Loucy (cell line): Measurements from ENCODE around the gene ZNF443.
"Not testable (repeated sequence)": the region's sequence is repeated elsewhere in the genome, so short reads cannot be mapped to it uniquely, and the experiment has no call there.

ENCODE experiments used
- H2AFZ ChIP-seq: fragments of 200-600 bp; sonication (generic); 2 replicates; pipeline ENCODE4 v1.6.0; 2016; ENCODE audit warnings: antibody characterized with exemption, mild to moderate bottlenecking, low read length, moderate library complexity
- H3F3A ChIP-seq: fragments of 200-600 bp; 2 replicates; pipeline ENCODE4 v1.6.0; 2016; ENCODE audit warnings: antibody characterized with exemption, low read depth, mild to moderate bottlenecking
- H3K27me3 ChIP-seq: fragments of 200-600 bp; sonication (generic); 2 replicates; pipeline ENCODE4 v1.6.1; 2014; ENCODE audit warnings: low read length, mild to moderate bottlenecking; ENCODE audit not compliant: insufficient read depth, poor library complexity, severe bottlenecking
- H3K36me3 ChIP-seq: fragments of 200-600 bp; sonication (generic); 2 replicates; pipeline ENCODE4 v1.6.1; 2016; ENCODE audit warnings: low read length; ENCODE audit not compliant: insufficient read depth
- H3K4me1 ChIP-seq: fragments of 200-600 bp; sonication (generic); 2 replicates; pipeline ENCODE4 v1.5.1; 2014; ENCODE audit warnings: low read length, mild to moderate bottlenecking; ENCODE audit not compliant: insufficient read depth, poor library complexity, severe bottlenecking
- H3K4me2 ChIP-seq: fragments of 200-600 bp; sonication (generic); 2 replicates; pipeline ENCODE4 v1.6.0; 2014; ENCODE audit warnings: antibody characterized with exemption, low read length, low read depth, mild to moderate bottlenecking; ENCODE audit not compliant: poor library complexity, severe bottlenecking
- H3K4me3 ChIP-seq: fragments of 200-600 bp; sonication (generic); 2 replicates; pipeline ENCODE4 v1.5.1; 2014; ENCODE audit warnings: low read length, mild to moderate bottlenecking, mixed read lengths; ENCODE audit not compliant: poor library complexity, severe bottlenecking
- H3K79me2 ChIP-seq: fragments of 200-600 bp; sonication (generic); 2 replicates; pipeline ENCODE4 v1.6.1; 2014; ENCODE audit warnings: low read length; ENCODE audit not compliant: insufficient read depth
- H3K9ac ChIP-seq: fragments of 200-600 bp; sonication (generic); 2 replicates; pipeline ENCODE4 v1.6.0; 2014; ENCODE audit warnings: mild to moderate bottlenecking, low read depth, low read length, moderate library complexity; ENCODE audit not compliant: poor library complexity, severe bottlenecking
- H3K9me2 ChIP-seq: fragments of 200-600 bp; sonication (generic); replicated peaks from 2 replicates; pipeline ENCODE4 v1.6.1; 2016; ENCODE audit warnings: low read depth, low read length, mixed read lengths
- H3K9me3 ChIP-seq: fragments of 200-600 bp; sonication (generic); 2 replicates; pipeline ENCODE4 v1.6.1; 2014; ENCODE audit warnings: mild to moderate bottlenecking, antibody characterized with exemption, low read length, low read depth; ENCODE audit not compliant: insufficient read depth
- H4K20me1 ChIP-seq: fragments of 200-600 bp; sonication (generic); 2 replicates; pipeline ENCODE4 v1.6.0; 2014; ENCODE audit warnings: antibody characterized with exemption, low read length, mild to moderate bottlenecking; ENCODE audit not compliant: insufficient read depth, poor library complexity, severe bottlenecking
- CTCF ChIP-seq: fragments of 200-600 bp; sonication (generic); conservative IDR thresholded peaks from 2 replicates; pipeline ENCODE4 v1.5.1; 2014; ENCODE audit warnings: mild to moderate bottlenecking, antibody characterized with exemption, low read length
- EZH2phosphoT487 ChIP-seq: fragments of 200-600 bp; IDR thresholded peaks from 2 replicates; pipeline ENCODE4 v1.6.1; 2018; ENCODE audit warnings: antibody characterized with exemption, mild to moderate bottlenecking, moderate library complexity, borderline replicate concordance

The ZNF443 gene

DNA sequence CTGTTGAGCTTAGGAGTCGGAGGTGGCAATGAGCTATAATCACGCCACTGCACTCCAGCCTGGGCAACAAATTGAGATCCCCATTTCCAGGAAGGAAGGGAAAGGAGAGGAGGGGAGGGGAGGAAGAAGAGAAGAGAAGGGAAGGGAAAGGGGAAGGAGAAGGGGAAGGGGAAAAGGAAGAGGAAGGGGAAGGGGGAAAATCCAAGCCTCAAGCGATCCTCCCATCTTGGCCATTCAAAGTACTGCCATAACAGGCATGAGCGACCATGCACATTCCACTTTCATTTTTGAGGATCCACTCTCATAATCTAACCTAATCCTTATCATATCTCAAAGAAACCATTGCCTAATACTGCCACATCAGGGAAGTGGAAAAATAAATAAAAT lies 14.9 kb downstream of the ZNF443 start:
- Histone ChIP-seq H3F3A (no peaks in the 10 kb centered on the region), H3K79me2 (no peaks in the 10 kb centered on the region), H3K4me2 (no peak overlapping the region), H3K9me2 (no peaks in the 10 kb centered on the region), H3K36me3 (peaks cover 26% of the 10 kb centered on the region), H3K9ac (no peak overlapping the region), H2AFZ (no peak overlapping the region), H3K4me1 (no peaks in the 10 kb centered on the region), H4K20me1 (no peaks in the 10 kb centered on the region), H3K4me3 (no peak overlapping the region), H3K27me3 (no peaks in the 10 kb centered on the region), H3K9me3 (peaks cover 11% of the 10 kb centered on the region; the same call in 1 of the 2 replicates)
- TF ChIP-seq EZH2phosphoT487 (no peak), CTCF (no peak)

DNA sequence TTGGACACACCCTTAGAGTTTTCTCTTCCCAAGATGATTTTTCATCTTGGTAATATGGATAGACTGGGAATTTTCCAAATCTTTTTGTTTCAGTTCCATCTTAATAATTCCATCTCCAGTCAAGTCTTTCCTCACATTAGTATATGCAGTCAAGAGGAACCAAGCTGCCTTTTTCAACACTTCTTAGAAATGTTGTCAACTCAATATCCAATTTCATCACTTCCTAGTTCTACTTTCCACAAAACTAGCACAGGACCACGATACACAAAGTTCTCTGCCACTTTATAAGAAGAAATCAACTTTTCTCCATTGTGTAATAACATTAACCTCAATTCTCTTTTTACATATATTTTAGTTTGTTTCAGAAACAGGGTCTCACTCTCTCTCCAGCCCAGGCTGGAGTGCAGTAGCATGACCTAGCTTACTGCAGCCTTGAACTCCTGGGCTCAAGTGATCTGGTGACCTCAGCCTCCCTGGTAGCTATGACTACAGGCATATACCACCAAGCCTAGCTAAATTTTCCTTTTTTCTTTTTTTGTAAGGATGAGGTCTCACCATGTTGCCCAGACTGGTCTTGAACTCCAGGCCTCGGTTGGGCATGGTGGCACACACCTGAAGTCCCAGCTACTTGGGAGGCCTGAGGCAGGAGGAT lies 15.5 kb downstream of the ZNF443 start:
- no peaks in the 10 kb centered on the region for H3K27me3 ChIP-seq
- no peaks in the 10 kb centered on the region for H3F3A ChIP-seq
- no peak overlapping the region for H2AFZ ChIP-seq
- H3K4me1 ChIP-seq: no peaks in the 10 kb centered on the region
- no peak overlapping the region for H3K4me3 ChIP-seq
- H3K9me3 ChIP-seq: peaks cover 6% of the 10 kb centered on the region; the same call in 1 of the 2 replicates
- no peak overlapping the region for H3K9ac ChIP-seq
- no peaks in the 10 kb centered on the region for H4K20me1 ChIP-seq
- no peak overlapping the region for H3K4me2 ChIP-seq
- no peak for TF ChIP-seq EZH2phosphoT487
- no peak for TF ChIP-seq CTCF
- H3K9me2 ChIP-seq: no peaks in the 10 kb centered on the region
- H3K36me3 ChIP-seq: peaks cover 21% of the 10 kb centered on the region
- no peaks in the 10 kb centered on the region for H3K79me2 ChIP-seq

DNA sequence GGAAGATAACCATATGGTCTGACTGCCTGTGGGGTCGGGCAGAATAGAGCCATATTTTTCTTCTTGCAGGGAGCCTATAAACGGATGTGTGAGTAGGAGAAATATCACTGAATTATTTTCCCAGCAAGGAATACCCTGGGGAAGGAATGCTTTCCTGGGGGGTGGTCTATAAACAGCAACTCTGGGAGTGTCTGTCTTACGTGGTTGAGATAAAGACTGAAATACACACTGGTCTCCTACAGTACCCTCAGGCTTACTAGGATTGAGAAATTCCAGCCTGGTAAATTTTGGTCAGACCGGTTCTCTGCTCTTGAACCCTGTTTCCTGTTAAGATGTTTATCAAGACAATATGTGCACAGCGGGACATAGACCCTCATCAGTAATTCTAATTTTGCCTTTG lies 23.5 kb downstream of the ZNF443 start:
- not testable (repeated sequence) for H3K79me2 ChIP-seq, H3K4me2 ChIP-seq, H3K9me2 ChIP-seq, H2AFZ ChIP-seq, H3K4me3 ChIP-seq, H3K4me1 ChIP-seq, H3K9ac ChIP-seq, H3K27me3 ChIP-seq, H3F3A ChIP-seq, H4K20me1 ChIP-seq, H3K9me3 ChIP-seq, H3K36me3 ChIP-seq

GRCh38 chr19:12411893-12412292 lies 28.9 kb downstream of the ZNF443 start:
- H3K4me1 ChIP-seq: no peaks in the 10 kb centered on the region
- no peak overlapping the region for H3K4me3 ChIP-seq
- H3F3A ChIP-seq: no peaks in the 10 kb centered on the region
- H4K20me1 ChIP-seq: no peaks in the 10 kb centered on the region
- TF ChIP-seq CTCF (no peak), EZH2phosphoT487 (no peak)
- H3K9ac ChIP-seq: no peak overlapping the region
- H3K9me2 ChIP-seq: no peaks in the 10 kb centered on the region
- no peaks in the 10 kb centered on the region for H3K79me2 ChIP-seq
- H3K9me3 ChIP-seq: no peaks in the 10 kb centered on the region; the same call in 1 of the 2 replicates
- H3K27me3 ChIP-seq: no peaks in the 10 kb centered on the region
- no peak overlapping the region for H3K4me2 ChIP-seq
- H2AFZ ChIP-seq: no peak overlapping the region
- H3K36me3 ChIP-seq: no peaks in the 10 kb centered on the region
